ENCODE results near the gene KLF11.
A peak's percentile ranks its signal among the peaks of the same experiment; 100 is the strongest.

Gene KLF11

DNA sequence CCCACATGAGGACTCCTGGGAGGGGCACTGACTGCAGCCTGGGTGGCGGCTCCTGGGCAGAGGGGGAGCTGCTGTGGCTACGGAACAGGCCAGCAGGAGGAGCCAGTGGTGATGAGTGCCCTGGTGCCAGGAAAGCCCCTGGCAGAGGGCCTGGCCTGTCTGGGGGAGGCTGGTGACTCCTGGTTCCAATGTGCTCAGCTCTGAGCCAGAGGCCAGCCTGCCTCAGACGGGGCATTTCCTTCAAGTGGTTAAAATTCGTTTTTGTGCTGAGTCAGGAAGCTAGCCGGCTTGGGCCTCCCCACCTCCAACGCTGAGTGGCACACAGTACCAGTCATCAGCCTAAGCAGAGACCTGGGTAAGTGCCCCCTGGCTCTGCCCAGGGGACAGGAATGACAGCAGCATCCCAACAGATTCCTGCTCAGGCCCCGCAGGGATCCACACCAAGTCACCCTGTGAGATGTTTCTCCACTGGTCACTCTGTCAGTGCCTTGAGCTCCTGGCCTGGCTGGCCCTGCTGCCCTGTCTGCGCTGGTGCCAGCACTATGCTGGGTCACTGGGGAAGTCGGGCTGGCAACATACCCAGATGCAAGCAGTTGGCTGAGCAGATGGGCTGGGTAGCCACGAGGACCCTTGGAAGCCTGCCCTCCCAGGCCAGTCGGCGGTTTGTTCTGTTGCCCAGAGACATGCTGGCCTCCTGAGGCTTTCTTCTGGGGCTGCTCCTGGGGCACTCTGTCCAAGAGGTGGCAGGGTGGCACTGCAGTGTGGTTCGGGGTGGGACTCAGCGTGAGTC, 7.1 kb upstream of the KLF11 start:
- H3K4me2 ChIP-seq (ENCODE audit: low read length): peak overlapping the region; percentile 50
- no peaks in the 10 kb centered on the region for H3K9me3 ChIP-seq (replicated peaks; ENCODE audit: low read length)
- H3K36me3 ChIP-seq (ENCODE audit: insufficient read depth, low read length): no peaks in the 10 kb centered on the region
- H3K4me1 ChIP-seq (ENCODE audit: control insufficient read depth, insufficient read depth, low read length): peaks cover 29% of the 10 kb centered on the region
- H3K9ac ChIP-seq (ENCODE audit: low read depth, low read length): peak overlapping the region; percentile 54
- H3K4me3 ChIP-seq (ENCODE audit: low read length): peak overlapping the region; percentile 16
- H3K27me3 ChIP-seq (ENCODE audit: control insufficient read depth, insufficient read depth, low read length): peaks cover 3% of the 10 kb centered on the region

DNA sequence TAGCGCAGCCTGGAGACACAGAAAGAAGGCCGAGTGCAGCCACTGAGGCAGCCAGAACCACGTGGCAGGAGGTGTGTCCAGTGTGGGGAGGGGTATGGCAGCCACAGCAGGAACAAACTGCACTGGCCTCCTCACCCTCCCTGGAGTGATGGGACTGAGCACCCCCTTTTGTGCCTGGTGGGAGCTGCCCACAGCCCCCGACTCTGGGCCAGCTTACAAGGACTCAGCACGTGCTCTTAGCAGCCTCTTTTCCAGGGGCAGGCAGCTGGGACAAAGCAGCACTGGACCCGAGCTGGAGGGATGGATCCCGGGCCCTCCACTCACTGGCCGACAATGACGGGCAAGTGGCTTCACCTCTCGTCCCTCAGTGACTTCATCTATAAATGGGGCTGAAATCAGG, 5.2 kb upstream of the KLF11 start:
- Histone ChIP-seq H3K27me3 (ENCODE audit: control insufficient read depth, insufficient read depth, low read length) (peaks cover 3% of the 10 kb centered on the region), H3K4me3 (ENCODE audit: low read length) (no peak overlapping the region), H3K4me2 (ENCODE audit: low read length) (no peak overlapping the region), H3K4me1 (ENCODE audit: control insufficient read depth, insufficient read depth, low read length) (peaks cover 33% of the 10 kb centered on the region), H3K9ac (ENCODE audit: low read depth, low read length) (no peak overlapping the region), H3K9me3 (replicated peaks; ENCODE audit: low read length) (no peaks in the 10 kb centered on the region), H3K36me3 (ENCODE audit: insufficient read depth, low read length) (no peaks in the 10 kb centered on the region)

DNA sequence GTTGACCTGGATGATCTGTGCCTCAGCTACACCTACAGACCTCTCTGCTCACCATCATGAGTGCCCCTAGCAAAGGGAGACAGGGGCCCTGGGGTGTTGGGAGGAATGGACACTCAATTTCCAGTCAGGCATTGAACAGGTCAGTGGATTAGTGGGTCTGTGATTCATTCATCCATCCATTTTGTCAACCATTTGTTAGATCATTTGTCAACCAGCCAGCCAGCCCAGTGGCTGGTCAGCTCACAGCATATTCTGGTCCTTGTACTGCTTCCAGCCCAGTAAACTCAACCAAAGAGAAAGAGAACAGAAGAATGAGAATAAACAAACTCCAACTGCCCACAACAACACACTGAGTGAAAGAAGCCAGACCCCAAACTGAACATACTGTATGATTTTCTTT, 4.6 kb upstream of the KLF11 start:
- peaks cover 35% of the 10 kb centered on the region for H3K4me1 ChIP-seq (ENCODE audit: control insufficient read depth, insufficient read depth, low read length)
- no peaks in the 10 kb centered on the region for H3K36me3 ChIP-seq (ENCODE audit: insufficient read depth, low read length)
- peaks cover 3% of the 10 kb centered on the region for H3K27me3 ChIP-seq (ENCODE audit: control insufficient read depth, insufficient read depth, low read length)
- H3K9me3 ChIP-seq (replicated peaks; ENCODE audit: low read length): no peaks in the 10 kb centered on the region
- H3K4me3 ChIP-seq (ENCODE audit: low read length): no peak overlapping the region
- no peak overlapping the region for H3K4me2 ChIP-seq (ENCODE audit: low read length)
- H3K9ac ChIP-seq (ENCODE audit: low read depth, low read length): no peak overlapping the region

DNA sequence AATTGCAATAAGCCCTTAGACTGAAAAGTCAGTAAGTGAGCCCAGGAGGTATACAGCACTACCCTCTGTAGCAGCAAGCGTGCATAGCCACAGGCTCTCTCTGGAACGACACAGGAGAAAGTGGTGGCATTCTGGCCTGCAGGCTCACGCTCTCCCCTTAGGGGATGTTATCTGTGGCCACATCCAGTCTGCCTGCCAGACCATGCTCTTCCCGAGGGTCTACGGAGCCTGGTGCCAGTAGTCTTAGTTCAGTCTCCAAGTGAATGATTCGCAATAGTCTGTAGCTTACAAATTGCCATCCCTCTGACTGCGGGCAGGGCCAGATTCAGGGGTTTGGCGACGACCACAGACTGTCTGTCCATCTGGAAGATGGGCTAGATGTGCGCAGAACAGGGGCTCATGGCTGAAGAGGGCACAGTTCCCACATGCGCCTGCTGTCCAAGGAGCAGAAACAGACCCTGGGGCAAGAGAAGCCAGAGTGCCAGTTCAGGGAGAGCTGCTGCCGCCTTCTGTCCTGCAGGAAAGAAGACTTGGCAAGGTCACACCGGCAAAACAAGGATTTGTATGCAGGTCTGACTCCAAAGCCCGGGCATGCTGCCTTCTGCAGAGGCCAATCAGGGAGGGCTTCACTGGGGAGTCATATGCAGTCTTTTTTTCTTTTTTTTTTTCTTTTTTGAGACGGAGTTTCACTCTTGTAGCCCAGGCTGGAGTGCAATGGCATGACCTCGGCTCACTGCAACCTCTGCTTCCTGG, 3.5 kb upstream of the KLF11 start:
- Histone ChIP-seq H3K9ac (ENCODE audit: low read depth, low read length) (no peak overlapping the region), H3K4me2 (ENCODE audit: low read length) (no peak overlapping the region), H3K9me3 (replicated peaks; ENCODE audit: low read length) (no peaks in the 10 kb centered on the region), H3K4me1 (ENCODE audit: control insufficient read depth, insufficient read depth, low read length) (peaks cover 35% of the 10 kb centered on the region), H3K36me3 (ENCODE audit: insufficient read depth, low read length) (no peaks in the 10 kb centered on the region), H3K4me3 (ENCODE audit: low read length) (no peak overlapping the region), H3K27me3 (ENCODE audit: control insufficient read depth, insufficient read depth, low read length) (peaks cover 3% of the 10 kb centered on the region)

DNA sequence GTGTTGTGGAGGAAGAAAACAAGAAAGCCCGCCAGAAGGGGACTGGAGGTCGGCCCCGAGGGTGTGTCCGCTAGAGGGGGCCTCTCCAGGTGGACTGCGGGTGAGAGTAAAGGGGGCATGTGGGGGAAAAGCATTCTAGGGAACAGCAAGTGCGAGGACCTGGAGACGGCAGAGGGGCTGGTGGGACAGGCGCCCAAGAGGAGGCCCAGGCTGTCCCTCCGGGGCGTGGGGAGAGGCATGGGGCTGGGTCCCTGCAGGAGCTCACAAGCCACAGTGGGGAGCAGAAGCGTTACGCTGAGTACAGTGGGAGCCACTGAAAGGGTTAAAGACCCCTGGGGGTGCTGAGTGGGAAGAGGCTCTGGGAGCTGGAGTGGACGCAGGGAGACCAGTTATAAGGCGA, 1.6 kb upstream of the KLF11 start:
- Histone ChIP-seq H3K9ac (ENCODE audit: low read depth, low read length) (no peak overlapping the region), H3K4me1 (ENCODE audit: control insufficient read depth, insufficient read depth, low read length) (peaks cover 24% of the 10 kb centered on the region), H3K4me3 (ENCODE audit: low read length) (no peak overlapping the region), H3K4me2 (ENCODE audit: low read length) (no peak overlapping the region), H3K9me3 (replicated peaks; ENCODE audit: low read length) (no peaks in the 10 kb centered on the region), H3K36me3 (ENCODE audit: insufficient read depth, low read length) (no peaks in the 10 kb centered on the region), H3K27me3 (ENCODE audit: control insufficient read depth, insufficient read depth, low read length) (peaks cover 3% of the 10 kb centered on the region)

DNA sequence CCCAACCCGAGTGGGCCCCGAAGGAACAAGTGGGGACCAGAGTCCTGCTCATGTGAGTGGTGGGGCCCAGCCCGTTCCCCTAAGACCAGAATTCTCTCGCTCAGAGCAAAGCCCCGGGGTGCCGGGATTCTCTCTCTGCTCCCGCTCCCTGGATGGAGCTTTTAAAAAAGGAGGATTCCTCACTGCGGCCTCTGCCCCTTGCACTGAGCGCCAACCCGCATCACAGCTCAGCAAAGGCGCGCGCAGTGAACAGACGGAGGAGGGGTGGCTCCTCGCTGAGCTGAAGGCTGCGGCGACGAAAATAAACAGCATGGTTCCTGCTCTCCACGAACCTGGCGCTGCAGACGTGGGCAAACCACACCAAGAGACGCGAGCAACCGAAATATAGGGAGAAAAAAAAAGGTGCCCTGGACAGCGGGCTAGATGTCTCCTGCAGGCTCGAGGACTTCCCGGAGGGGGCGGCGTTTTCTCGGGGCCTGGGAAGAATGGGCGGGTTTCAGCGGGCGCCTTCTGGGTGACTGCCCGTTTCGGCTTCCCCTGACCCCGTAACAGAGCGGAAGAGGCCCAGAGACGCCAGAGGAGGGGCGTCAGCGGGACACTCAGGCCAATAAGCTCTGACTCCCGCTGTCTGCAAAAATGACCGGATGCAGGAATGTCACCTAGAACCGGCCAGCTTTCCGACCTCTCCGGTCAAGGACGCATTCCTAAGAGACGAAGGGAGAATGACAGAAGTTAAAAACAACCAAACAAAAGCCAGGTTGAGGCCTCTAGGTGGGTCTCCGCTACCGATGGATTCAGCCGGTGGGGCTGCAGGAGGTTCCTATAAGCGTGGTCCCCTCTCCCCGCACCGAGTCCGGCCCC, 819 bp upstream of the KLF11 start:
- H3K4me3 ChIP-seq (ENCODE audit: low read length): peak overlapping the region; percentile 19
- no peak overlapping the region for H3K9ac ChIP-seq (ENCODE audit: low read depth, low read length)
- H3K4me2 ChIP-seq (ENCODE audit: low read length): peak overlapping the region; percentile 55
- H3K36me3 ChIP-seq (ENCODE audit: insufficient read depth, low read length): no peaks in the 10 kb centered on the region
- H3K27me3 ChIP-seq (ENCODE audit: control insufficient read depth, insufficient read depth, low read length): peaks cover 3% of the 10 kb centered on the region
- H3K9me3 ChIP-seq (replicated peaks; ENCODE audit: low read length): no peaks in the 10 kb centered on the region
- peaks cover 16% of the 10 kb centered on the region for H3K4me1 ChIP-seq (ENCODE audit: control insufficient read depth, insufficient read depth, low read length)

DNA sequence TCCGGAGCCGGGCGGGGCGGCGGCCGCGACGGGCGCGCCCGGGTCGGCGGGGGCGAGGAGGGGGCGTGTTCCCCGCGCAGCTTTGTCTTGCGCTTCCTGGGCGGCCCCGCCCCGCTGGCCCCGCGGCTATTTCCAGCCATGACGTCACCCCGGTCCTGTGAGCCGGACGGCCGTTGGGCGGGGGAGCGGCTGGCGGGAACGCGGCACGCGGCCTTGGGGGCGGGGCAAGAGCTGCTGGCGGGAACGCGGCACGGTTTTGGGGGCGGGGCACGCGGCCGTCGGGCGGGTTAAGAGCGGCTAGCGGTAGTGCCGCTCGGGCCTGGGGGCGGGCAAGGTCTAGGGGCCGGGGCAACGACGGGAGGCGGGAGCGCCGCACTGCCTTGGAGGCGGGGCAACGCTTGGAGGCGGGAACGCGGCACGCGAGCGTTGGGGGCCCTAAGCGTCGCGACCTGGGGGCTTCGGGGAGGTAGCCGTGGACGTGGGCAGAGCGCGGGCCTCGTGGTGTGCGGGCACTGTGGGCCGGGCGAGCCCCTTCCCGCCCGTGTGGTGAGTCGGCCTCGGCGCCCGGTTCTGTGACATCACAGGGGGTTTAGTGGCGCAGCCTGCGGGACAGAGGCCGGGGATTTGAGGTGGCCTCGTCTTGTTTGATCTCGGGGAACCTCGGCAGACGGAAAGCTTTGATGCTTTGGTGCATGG, 704 bp downstream of the KLF11 start:
- peak overlapping the region; percentile 73 for H3K4me3 ChIP-seq (ENCODE audit: low read length)
- H3K4me1 ChIP-seq (ENCODE audit: control insufficient read depth, insufficient read depth, low read length): peaks cover 10% of the 10 kb centered on the region
- peak overlapping the region; percentile 82 for H3K9ac ChIP-seq (ENCODE audit: low read depth, low read length)
- H3K36me3 ChIP-seq (ENCODE audit: insufficient read depth, low read length): no peaks in the 10 kb centered on the region
- no peaks in the 10 kb centered on the region for H3K9me3 ChIP-seq (replicated peaks; ENCODE audit: low read length)
- H3K27me3 ChIP-seq (ENCODE audit: control insufficient read depth, insufficient read depth, low read length): peaks cover 3% of the 10 kb centered on the region
- H3K4me2 ChIP-seq (ENCODE audit: low read length): peak overlapping the region; percentile 87

DNA sequence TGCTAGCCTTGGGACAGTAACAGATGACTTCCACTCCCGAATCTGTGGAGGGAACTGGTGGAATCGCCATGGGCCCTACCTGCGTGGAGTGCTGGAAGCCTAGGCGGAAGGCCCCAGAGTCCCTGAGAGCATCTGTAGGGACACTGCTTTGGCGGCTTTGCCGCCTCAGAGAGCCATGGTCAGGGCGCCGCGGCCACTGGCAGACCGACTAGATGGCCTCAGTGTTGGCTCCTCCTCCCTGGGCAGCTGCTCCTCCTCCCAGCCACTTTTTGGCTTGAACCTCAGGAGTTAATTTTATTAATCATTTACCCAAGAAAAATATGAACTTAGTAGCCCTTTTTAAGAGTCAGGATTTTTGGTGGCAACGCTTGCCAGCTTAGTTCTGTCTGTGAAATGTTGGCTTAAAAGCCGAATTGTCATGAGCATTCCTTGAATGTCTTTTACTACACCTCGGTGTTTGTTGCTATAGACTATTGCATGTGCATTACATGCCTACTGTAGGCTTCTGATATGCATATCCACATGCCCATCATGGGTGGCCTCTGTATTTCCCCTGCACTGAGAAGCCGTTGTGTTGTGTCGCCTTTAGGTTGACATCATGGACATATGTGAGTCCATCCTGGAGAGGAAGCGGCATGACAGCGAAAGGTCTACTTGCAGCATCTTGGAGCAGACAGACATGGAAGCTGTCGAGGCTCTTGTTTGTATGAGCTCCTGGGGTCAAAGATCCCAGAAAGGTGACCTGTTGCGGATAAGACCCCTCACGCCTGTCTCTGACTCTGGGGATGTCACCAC, 2.4 kb downstream of the KLF11 start:
- Histone ChIP-seq H3K4me3 (ENCODE audit: low read length) (no peak overlapping the region), H3K36me3 (ENCODE audit: insufficient read depth, low read length) (no peaks in the 10 kb centered on the region), H3K4me2 (ENCODE audit: low read length) (no peak overlapping the region)

DNA sequence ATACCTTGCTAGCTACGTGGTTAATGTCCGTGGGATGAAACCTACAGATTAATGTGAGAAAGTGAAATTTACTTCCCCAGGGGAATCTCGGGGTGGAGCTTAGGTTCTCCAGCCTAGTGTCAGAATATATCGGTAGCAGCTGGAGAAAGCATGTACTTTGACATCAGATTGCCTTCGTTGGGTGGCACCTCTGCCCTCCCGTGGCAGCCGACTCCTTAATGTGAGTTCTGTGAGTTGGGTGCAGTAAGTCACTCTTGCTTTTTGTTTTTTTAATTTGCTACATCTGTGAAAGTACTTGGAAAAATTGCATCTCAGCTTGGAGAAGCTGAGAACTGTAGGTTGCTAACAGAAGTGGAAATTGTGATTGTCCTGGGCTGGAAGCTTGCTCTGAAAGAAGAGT, 3.6 kb downstream of the KLF11 start:
- H3K9me3 ChIP-seq (replicated peaks; ENCODE audit: low read length): no peaks in the 10 kb centered on the region
- no peak overlapping the region for H3K4me3 ChIP-seq (ENCODE audit: low read length)
- H3K27me3 ChIP-seq (ENCODE audit: control insufficient read depth, insufficient read depth, low read length): no peaks in the 10 kb centered on the region
- H3K4me2 ChIP-seq (ENCODE audit: low read length): no peak overlapping the region
- H3K36me3 ChIP-seq (ENCODE audit: insufficient read depth, low read length): no peaks in the 10 kb centered on the region
- peaks cover 6% of the 10 kb centered on the region for H3K4me1 ChIP-seq (ENCODE audit: control insufficient read depth, insufficient read depth, low read length)
- no peak overlapping the region for H3K9ac ChIP-seq (ENCODE audit: low read depth, low read length)

More for the DNA sequence above, 2.4 kb downstream of the KLF11 start:
- Histone ChIP-seq H3K27me3 (ENCODE audit: control insufficient read depth, insufficient read depth, low read length) (peaks cover under 1% of the 10 kb centered on the region), H3K9ac (ENCODE audit: low read depth, low read length) (no peak overlapping the region), H3K4me1 (ENCODE audit: control insufficient read depth, insufficient read depth, low read length) (peaks cover 6% of the 10 kb centered on the region), H3K9me3 (replicated peaks; ENCODE audit: low read length) (no peaks in the 10 kb centered on the region)

DNA sequence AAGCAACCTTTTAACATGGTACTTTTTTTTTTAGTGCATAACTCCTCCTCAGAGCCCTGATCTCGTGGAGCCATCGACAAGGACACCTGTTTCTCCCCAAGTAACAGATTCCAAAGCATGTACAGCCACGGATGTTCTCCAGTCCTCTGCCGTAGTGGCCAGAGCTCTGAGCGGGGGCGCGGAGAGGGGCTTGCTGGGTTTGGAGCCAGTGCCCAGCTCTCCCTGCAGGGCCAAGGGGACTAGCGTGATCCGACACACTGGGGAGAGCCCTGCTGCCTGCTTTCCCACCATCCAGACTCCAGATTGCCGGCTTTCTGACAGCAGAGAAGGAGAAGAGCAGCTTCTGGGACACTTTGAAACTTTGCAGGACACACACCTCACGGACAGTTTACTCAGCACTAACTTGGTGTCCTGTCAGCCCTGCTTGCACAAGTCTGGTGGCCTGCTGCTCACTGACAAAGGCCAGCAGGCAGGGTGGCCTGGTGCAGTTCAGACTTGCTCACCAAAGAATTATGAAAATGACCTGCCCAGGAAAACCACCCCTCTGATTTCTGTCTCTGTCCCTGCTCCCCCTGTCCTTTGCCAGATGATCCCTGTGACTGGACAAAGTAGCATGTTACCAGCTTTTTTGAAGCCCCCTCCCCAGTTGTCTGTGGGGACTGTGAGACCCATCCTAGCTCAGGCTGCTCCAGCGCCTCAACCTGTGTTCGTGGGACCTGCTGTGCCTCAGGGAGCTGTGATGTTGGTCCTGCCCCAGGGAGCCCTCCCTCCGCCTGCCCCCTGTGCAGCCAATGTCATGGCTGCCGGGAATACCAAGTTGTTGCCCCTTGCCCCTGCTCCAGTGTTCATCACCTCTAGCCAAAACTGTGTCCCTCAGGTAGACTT, 4.5 kb downstream of the KLF11 start:
- peaks cover 4% of the 10 kb centered on the region for H3K4me1 ChIP-seq (ENCODE audit: control insufficient read depth, insufficient read depth, low read length)
- no peak overlapping the region for H3K9ac ChIP-seq (ENCODE audit: low read depth, low read length)
- H3K4me2 ChIP-seq (ENCODE audit: low read length): no peak overlapping the region
- H3K36me3 ChIP-seq (ENCODE audit: insufficient read depth, low read length): no peaks in the 10 kb centered on the region
- H3K27me3 ChIP-seq (ENCODE audit: control insufficient read depth, insufficient read depth, low read length): no peaks in the 10 kb centered on the region
- no peaks in the 10 kb centered on the region for H3K9me3 ChIP-seq (replicated peaks; ENCODE audit: low read length)
- no peak overlapping the region for H3K4me3 ChIP-seq (ENCODE audit: low read length)

Data from skeletal muscle satellite cell (primary cell).